OCI-M1 (cell line): Measurements from ENCODE around the gene SPRYD3.

ENCODE experiments used
- DNase-seq: peaks from one replicate; lab custom pipeline; 2025; lab: John Stamatoyannopoulos, UW

SPRYD3 gene

DNA sequence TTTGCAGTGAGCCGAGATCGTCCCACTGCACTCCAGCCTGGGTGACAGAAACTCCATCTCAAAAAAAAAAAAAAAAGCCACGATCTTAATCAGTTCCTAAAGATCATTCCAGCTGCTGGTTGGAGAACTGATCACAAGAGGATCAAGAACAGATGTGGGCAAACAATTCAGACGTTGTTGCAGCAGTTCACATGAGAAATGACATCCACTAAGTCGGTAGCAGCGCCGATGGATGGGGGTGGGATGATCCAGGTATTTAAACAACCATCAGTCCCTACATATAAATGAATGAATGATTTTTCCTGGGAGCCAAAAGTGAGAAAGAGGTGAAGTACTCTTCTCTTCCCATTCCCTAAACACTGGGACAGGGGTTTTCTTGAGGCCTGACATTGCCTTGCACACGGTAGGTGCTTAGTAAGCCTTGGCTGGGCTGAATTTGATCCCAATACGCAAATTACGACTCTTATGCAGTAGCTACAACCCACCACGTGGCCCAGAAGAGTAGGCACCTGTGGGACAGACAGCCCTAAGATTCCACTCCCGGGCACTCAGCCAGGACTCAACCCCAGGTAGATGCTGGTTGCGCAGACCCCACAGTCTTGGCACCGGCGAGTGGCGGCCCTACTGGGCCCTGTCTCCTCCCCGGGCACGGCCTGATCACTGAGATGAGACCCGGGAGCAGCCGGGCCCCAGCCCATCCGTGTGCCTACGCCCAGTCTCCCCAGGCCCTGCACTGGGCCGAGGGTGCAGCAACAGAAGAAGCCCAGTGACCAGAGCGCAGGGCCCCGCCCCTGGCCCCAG, 565 bp downstream of the SPRYD3 start:
- peak; percentile 61 for DNase-seq

GRCh38 chr12:53077030-53077429, 2.2 kb downstream of the SPRYD3 start:
- DNase-seq = no peak

DNA sequence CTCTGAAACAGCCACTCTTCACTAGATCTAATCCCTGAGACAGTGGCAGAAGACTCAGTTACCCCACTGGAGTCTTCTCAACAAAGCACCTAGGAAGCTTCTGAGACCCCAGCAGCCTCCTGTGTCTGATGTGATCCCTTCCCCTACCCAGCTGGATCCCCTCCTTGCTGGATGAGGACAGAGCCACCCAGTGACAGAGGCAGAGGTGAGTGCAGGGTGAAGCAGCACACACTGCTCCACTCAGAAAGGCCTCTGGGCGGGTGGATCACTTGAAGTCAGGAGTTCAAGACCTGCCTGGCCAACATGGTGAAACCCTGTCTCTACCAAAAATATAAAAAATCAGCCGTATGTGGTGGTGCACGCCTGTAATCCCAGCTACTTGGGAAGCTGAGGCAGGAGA, 2.7 kb downstream of the SPRYD3 start:
- no peak for DNase-seq

DNA sequence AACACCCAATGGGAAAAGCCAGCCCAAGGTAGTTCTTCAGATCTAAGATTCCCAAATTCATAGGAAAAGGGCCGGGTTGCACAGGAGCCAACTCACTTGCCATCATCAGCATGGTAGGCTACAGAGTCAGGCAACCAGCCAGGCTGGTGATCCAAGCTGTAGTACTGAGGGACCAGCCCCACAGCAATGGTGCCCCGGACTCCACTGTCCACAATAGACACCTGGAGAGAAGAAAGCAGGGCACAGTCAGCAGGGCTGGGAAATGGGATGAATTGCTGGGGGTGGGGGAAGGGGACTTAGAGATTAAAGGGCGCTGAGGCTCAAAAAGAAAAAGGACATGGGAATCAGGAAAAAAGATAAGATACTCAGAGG, 4.2 kb downstream of the SPRYD3 start:
- no peak for DNase-seq

- DNase-seq = no peak
Measured at GRCh38 chr12:53074283-53074998, 4.7 kb downstream of the SPRYD3 start.

GRCh38 chr12:53073881-53074280, 5.3 kb downstream of the SPRYD3 start:
- DNase-seq = no peak

DNA sequence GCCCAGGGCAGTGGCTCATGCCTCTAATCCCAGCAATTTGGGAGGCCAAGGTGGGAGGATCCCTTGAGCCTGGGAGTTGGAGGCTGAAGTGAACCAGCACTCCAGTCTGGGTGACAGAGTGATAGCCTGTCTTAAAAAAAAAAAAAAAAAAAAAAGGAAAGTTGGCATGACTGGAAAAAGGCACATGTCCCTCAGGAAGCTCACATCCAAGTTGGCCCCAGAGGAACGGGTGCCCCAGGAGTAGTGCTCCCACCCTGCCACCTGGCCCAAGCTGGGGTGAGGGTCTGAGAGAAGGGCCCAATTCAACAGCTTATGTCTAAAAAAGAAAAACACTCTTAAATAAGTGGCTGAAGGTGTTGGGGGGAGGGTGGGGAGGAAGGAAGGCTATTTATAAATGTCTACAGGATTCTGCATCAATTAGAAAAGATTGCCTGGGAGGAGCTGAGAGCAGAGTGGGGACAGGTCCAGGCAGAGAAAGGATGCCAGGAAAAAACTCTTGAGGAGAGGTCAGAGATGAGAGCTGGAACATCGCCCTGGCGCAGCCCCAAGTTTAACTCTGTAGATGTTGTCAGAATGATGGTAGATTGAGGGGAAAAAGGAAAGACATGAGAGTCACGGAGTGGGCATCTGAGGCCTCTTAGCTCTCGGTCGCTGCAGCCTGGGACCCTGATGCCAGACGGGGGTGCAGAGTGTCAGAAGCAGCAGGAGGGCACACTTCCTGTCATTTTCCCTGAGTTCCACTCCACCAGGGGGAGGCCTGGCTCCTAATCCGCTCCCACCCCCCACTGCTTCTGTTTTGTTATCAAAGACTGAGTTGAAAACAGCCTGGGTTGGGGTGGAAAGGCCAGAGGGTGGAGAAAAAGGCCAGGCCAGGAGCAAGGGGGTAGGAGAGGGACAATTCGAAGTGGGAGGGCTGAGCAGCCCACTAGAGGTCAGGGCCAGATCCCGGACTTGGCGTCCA, 7.3 kb downstream of the SPRYD3 start:
- no peak for DNase-seq

DNA sequence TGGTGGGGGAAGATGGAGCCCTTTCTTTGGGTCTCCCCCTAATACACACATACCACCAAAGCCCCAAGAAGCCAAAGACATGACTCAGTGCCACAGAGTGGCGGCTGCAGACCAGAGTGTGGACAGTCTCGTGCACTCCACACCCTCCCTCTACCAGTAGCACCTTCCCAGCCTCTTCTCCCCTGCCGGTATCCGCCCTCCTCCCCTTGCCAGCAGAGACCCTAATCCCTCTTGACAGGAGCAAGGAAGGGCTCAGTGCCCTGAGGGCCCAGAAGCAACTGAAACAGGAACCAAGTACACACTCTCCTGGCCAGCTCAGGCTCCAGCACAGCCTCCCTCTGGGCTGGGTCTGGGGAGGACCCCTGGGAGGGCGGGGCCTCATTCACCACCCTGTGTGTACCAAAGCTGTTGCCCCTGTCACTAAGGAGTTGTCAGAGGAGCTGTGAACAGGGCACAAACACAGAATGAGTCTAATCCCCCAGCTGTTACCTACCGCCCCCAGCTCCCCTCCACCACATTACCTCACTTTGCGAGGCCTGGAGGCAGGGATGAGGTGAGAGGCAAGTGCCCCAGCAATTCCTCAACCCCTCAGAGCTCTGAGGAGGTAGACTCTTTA, 8.2 kb downstream of the SPRYD3 start:
- no peak for DNase-seq

DNA sequence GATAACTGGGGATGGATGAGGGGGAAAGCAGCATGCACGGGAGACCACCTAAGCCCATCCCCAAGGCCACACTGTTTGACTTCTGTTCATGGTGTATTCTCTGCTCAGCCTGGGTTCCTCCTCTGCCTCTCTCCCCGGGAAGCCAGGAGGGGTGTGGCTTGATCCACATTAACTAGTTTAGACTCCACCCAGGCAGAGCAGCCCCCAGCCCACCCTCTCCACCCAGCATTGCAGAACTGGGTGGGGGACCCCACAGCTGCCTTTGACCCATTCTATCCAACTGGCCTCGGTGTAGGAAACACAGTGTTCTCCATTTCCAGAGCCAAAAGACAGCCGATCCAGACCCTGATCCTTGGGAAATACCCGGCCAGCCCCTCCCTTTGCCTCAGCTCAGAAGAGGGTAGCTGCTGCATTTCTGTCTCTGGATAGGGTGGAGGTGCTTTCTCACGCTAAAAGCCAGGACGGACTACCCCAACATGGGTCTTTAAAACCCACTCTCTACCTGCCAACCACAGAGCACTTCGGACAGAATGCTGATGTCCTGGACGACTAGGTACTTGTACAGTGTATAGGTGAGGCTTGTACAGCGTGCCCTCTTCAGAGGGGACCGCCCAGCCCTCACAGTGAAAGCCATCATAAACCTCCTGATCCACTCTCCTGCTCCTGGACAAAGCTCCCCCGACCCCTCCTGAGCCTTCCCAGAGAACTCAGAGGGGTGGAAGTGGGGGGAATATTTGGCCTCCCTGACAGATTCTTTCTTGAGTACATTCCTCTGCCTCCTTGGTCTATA, 9.4 kb downstream of the SPRYD3 start:
- no peak for DNase-seq

DNA sequence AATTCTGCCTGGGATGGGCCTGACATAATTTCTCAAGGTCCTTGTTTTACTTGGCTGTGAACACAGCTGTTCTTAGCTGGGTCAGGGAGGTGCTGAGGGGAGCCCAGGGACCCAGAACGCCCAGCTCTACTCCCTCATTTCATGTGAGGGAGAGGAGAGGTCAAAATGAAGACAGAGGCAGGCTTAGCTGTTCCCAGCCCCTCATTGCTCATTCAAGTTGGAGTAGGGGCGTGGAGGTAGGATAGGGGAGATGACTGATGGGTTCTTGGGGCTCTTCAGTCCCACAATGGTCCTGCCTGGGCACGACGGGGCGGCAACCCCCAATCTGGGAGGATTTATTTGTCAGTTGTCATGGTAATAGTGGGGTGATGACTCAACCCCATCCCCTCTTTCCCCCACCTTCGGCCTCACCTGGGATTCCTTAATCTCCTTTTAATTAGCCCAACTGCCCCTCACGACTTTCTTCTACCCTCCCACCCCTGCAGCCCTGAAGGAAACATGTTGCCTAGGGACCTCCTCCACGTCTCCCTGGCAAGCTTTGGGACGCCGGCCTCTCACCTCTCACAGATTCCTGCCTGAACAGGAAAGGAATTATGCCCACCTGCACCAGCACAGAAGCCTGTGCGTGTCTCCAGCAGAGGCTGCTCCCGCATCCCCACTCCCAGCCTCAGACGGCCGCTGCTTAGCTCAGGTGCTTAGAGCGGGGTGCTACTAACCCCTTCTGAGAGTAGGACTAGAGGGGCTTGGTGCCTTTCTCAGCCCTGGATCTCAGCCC, 10.2 kb downstream of the SPRYD3 start:
- no peak for DNase-seq

DNA sequence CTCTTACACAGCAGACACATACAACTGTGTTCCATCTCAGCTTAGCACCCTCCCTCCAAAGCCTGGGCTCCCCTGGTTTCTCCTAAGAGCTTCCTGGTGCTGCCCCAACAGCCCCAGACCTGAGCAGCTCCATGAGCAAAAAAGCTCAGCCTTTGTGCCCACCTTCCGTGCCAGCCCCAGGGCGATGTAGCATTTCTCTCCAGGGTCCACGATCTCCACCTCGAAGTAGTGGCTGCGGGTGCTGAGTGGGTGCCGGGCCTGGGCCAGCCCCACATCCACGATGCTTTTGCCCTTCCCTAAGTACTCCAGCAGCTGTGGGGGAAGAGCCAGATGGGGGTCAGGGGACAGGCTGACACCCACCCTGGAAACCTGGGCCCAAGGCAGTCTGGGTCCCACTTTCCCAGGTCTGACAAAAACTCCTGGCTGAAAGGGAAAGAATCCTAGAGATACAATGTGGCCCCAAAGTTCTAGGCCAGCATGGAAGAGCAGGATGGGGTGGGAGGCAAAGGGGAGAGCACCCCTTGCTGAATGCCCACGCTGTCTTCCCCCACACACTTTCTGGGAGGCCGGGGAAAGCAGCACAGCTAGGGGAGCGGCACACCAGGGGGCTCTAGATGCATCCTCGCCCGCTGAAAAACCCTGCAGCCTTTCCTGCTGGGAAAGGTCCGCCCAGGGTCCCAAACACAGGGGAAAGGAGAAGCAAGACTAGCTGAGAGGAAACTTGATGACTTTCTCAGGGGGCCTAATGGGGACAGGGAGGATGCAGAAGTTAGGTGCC, 11.0 kb downstream of the SPRYD3 start:
- no peak for DNase-seq

GRCh38 chr12:53067074-53067992, 11.9 kb downstream of the SPRYD3 start:
- no peak for DNase-seq

DNA sequence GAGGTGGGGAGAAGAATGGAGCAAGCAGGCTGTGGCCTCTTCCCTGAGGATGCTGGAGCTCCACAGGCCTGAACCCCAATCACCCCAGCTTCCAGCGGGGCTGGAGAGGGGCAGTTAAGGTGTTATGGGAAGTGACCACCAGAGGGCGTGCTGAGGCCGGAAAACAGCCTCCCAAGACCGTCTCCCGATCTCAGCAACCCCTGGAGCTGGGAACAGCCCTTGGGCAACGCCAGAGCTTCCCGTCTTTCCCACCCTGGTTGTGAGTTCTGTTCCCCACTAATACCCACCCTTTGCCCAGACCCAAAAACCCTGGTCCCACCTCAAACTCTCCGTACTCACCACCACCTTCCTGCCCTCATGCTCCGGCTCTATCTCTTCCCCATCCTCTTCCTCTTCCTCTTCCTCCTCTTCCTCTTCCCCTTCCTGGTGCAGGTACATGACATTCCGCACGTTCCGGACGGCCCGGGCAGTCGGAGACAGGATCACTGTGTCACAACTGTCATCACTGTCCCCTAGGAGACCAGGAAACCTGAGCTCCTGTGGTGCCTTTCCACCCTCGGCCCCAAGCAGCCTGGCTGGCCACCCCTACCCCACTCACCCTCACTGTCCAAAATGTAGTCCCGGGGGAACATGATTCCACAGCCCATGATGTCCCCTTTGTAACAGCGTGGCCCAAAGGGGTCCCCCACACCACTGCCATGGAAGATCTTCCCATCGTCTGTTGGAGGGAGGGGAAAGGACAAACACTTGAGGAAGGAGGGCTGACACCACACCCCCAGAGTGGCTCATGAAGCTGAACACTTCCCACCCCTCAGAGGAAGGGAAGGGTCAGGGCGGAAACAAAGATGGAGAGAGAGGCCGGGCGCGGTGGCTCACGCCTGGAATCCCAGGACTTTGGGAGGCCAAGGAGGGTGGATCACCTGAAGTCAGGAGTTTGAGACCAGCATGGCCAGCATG, 12.9 kb downstream of the SPRYD3 start:
- DNase-seq = peak; percentile 70

DNA sequence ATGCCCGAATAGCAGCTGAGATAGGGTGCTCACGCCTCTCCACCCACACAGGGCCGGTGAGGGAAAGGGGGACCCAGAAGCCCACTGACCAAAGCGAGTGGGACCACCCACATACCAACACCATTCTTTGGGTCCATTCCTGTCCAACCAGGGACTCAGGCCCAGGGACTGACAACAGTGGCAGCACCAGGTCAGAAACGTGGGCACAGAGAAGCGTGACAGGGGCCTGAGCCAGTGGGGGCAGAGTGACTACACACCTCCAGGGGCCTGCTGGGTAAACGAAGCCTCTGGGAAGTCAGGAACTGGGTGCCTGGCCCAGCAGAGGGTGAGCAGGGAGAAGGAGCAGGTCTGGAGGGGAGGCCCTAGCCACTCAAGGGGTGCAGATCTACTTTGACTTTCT, 13.7 kb downstream of the SPRYD3 start:
- DNase-seq = no peak

DNA sequence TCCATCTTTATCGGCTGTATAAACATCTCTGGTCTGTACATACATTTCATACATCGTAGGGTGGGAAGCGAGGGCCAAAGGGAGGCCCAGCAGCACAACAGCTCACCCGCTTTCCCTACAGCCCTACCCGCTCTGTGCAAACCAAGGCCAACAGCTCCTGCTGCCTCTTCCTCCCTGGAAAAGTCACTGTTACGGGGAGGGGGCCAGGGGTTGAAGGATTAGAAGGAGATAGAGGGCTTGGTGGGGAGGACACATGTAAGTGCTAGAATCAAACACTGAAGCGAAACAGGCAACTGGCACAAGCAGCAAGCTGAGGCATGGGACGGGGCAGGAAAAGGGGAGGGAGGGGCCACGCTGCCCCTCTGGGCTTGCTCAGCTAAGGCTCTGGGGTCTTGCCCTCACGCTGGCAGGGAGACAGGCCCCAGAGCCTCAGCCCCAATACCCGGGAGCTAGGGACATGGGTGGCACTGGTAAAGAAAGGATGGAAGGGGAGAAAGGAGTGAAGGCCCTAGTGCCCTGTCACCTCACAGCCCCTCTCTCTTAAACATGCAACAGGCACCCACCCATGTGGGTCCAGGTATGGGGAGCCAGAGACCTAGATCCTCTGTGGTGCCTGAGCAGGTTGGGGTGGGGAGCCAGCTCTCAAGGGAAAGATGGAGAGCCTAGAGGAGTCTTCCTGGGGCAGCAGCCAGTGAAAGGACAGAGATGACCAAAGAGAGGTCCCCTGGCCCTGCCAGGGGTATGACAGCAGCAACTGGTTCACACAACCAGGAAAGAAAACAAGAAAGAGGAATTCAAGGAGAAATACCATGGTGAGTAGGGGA, 14.4 kb downstream of the SPRYD3 start:
- DNase-seq = no peak
